22Rv1 (cell line): ENCODE results near the gene FBXL7.

Experiments
- H3K27ac ChIP-seq: fragments of 450-650 bp; 2 replicates; pipeline ENCODE4 v1.5.1; 2017
- CTCF ChIP-seq: fragments of 450-650 bp; IDR thresholded peaks from 2 replicates; pipeline ENCODE4 v1.5.1; 2017; ENCODE audit warnings: mild to moderate bottlenecking
- ZFX ChIP-seq: fragments of 450-650 bp; IDR thresholded peaks from 2 replicates; pipeline ENCODE4 v1.6.1; 2017; ENCODE audit warnings: antibody characterized with exemption, borderline replicate concordance

FBXL7 gene

GRCh38 chr5:15980835-15981234, 480.9 kb downstream of the FBXL7 start:
- H3K27ac ChIP-seq, result no peak overlapping the region
- TF ChIP-seq ZFX (no peak), CTCF (no peak)

- no peak overlapping the region for H3K27ac ChIP-seq
- no peak for TF ChIP-seq CTCF
- TF ChIP-seq ZFX, result no peak
Measured at GRCh38 chr5:15983392-15983791, 483.4 kb downstream of the FBXL7 start.
